Muscle of back (tissue), 11 donors: ENCODE results near the gene KATNAL1. TPM values are rescaled to one million over a fixed set of nuclear protein-coding genes. Genes with fewer than 3 reads are reported as not detected.
"Not testable (repeated sequence)": the region's sequence is repeated elsewhere in the genome, so short reads cannot be mapped to it uniquely, and the experiment has no call there.

Experiments used
- DNase-seq, 3 donors: peaks; one replicate each; pipeline versions ENCODE4 v3.0.0 to v3.0.0-alpha.2; 2013
- polyA plus RNA-seq, 10 donors: library from polyadenylated mRNA; unstranded; fragments of 120-200 nt; gene quantifications; one replicate each; pipeline ENCODE4 v1.2.1, GENCODE V29; 2013; ENCODE audit not compliant: insufficient read length in 10 of 10

KATNAL1 gene
- polyA plus RNA-seq, 10 donors: 10.5 to 14.7 (median 13.9) TPM

DNA sequence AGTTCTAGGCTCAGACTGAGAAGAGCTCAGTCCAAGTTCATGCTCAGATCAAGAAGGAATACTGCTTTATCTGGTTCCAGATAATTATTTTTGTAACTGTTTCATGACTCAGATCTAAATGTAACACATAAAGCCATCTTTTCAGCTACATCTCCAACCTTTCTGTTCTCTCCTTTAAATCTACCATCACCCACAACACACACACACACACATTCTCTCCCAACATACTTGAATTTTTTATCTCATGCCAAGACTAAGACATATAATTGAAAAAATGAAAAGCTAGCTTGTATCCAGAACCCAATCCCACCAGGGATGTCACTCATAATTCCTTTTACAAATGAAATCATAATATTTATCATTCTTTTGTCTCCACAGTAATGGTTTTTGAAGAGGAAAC lies 7.6 kb downstream of the KATNAL1 start:
- DNase-seq: no peak

DNA sequence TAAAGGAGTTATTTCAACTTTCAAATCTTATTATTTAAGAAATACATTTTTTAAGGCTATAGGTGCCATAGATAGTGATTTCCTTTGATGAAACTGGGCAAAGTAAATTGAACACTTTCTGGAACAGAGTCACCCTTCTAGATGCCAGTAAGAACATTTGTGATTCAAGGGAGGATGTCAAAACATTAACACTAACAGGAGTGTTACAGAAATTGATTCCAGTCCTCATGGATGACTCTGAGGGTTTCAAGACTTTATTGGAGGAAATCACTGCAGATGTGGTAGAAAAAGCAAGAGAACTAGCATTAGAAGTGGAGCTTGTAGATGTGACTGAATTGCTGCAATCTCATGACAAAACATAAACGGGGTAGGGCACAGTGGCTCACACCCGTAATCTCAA lies 12.2 kb downstream of the KATNAL1 start:
- DNase-seq: no peak

DNA sequence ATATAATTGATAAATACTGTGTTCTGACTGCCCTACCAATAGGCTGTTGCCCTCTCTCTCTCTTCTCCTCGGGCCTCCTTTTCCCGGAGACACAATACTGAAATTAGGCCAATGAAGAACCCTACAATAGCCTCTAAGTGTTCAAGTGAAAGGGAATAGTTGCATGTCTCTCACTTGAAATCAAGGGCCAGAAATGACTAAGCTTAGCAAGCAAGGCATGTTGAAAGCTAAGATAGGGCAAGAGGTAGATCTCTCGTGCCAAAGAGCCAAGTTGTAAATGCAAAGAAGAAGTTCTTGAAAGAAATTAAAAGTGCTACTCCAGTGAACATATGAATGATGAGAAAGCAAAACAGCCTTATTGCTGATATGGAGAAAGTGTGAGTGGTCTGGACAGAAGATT lies 13.3 kb downstream of the KATNAL1 start:
- DNase-seq: no peak

DNA sequence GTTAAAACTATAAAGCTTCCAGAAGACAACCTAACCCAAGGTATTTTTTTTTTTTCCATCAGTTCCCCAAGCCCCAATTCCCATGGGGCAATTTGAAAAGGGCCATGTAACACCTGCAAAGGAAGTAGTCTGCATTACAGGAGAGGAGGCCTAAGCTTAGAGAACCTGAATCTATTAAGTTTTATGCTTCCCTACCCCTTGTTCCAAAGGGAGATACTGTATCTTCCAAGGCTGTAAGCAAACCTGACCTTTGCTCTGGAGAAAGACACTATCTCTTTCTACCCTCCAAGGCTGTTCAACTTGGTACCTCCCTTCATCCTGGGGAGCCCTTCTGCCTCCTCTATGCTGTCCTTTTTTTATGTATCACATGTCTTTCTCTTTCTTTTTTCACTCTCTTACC lies 15.0 kb downstream of the KATNAL1 start:
- no peak for DNase-seq

DNA sequence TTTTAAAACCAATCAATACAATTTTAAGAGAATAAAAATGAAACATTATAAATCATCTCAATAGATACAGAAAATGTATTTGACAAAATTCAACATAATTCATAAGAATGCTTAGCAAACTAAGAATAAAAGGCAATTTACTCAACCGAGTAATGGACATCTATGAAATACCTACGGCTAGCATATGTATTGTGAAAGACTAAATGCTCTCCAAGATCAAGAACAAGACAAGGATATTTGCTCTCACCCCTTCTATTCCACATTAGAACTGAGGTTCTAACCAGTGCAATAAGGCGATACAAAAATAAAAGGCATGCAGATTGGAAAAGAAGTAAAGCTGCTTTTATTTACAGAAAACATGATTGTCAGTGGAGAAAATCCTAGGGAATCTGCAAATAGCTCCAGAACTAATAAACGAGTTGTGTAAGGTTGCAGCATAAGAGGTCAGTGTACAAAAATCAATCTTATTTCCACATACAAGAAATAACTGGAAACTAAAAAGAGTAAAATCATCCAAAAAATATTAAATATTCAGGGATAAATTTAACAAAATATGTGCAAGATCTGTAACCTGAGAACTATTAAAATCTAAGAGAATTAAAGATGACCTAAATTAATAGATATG lies 16.4 kb downstream of the KATNAL1 start:
- DNase-seq: no peak

DNA sequence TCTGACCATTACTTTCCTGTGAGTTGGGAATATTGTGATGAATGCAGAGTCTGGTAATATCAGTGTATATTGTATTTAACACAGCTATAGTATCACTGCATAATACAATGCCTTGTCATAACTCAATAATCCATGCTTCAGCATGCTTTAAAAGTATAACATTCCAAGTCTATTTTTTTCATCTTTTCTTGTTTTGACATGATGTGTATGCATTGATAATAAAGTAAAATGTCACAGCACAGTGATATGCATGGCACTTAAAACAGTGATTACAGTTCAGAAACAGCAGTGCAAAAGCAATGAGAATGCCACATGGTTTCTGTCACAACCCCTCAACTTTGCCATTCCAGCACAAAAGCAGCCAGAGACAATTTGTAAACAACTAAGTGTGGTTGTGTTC lies 17.8 kb downstream of the KATNAL1 start:
- no peak for DNase-seq

DNA sequence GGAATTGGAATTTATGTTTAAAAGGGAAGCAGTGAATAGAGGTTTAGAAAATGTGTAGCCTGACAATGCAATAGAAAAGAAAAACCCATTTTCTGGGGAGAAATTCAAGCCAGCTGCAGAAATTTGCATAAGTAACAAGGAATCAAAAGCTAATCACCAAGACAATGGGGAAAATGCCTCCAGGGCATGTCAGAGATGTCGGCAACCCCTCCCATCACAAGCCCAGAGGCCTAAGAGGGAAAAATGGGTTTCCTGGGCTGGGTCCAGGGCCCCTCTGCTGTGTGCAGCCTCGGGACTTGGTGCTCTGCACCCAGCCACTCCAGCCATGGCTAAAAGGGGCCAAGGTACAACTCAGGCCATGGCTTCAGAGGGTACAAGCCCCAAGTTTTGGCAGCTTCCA lies 21.3 kb downstream of the KATNAL1 start:
- DNase-seq: not testable (repeated sequence)

DNA sequence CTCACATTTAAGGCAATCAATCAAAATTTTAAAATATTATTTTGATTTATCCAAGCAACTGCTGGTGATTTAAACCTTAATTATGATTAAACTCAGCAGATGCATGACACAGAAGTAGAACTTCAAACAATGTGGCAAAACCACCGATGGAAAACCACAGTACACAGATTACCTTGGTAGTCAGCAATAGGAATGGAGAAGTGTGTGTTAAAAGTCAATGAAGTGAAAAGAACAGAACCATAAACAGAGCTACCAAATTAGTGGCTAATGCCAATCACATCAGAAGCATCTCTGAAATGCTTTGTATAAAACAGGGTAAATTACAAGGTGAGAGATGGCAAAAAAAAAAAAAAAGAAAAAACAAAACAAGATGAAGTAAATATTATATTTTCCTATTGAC lies 31.2 kb downstream of the KATNAL1 start:
- no peak for DNase-seq

DNA sequence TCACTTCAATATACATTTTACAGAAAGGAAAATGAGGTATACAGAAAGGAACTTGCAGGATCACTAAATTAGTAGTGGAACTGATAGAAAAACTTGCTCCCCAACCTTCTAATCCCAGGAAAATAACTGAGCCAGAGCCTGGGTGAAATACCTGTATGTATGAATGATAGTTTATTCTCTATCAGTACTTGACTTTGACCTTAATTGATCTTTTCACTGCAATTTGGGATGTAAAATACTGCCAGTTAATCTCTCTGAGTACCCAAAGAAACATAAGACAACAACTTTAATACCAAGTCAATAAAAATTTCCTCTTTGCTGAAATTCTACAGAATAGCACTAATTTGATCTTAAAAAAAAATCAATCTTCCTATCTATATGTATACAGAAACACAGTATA lies 33.3 kb downstream of the KATNAL1 start:
- DNase-seq: no peak

DNA sequence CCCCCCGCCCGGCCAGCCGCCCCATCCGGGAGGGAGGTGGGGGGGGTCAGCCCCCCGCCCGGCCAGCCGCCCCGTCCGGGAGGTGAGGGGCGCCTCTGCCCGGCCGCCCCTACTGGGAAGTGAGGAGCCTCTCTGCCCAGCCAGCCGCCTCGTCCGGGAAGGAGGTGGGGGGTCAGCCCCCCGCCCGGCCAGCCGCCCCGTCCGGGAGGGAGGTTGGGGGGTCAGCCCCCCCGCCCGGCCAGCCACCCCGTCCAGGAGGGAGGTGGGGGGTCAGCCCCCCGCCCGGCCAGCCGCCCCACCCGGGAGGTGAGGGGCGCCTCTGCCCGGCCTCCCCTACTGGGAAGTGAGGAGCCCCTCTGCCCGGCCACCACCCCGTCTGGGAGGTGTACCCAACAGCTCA lies 37.3 kb downstream of the KATNAL1 start:
- DNase-seq: not testable (repeated sequence)

DNA sequence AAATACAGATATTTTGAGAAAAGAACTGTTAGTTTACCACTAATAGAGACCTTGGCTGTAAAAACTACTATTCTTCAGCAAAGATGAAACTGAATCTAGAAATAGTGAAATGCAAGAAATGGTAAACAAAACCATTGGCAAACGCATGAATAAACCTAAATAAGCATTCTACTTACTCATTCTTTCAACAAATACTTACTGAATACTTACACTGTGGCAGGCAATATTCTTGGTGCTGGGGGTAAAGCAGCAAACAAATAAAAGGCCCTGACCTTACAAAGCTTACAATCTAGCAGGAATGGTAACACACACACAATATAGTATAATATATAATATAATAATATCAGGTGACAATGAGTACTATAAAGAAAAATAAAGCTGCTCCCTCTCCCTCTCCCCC lies 38.7 kb downstream of the KATNAL1 start:
- no peak for DNase-seq

DNA sequence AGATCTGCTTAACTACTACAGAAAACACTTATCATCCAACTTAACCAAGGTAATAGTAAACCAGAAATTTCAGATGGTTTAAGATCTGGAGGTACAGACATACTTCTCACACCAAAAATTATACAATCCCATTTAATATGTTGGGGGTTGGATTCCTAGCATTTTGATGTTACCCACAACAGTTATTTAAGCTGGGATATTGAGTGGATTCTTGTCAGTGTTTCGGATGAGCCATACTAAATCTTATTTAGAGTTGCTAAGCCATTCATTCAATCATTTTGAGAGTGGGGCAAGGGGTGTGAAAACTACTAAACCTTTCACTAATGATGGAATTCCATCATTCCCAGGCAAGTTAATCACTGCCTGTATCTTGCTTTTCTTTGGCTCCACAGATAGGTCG lies 40.6 kb downstream of the KATNAL1 start:
- no peak for DNase-seq

DNA sequence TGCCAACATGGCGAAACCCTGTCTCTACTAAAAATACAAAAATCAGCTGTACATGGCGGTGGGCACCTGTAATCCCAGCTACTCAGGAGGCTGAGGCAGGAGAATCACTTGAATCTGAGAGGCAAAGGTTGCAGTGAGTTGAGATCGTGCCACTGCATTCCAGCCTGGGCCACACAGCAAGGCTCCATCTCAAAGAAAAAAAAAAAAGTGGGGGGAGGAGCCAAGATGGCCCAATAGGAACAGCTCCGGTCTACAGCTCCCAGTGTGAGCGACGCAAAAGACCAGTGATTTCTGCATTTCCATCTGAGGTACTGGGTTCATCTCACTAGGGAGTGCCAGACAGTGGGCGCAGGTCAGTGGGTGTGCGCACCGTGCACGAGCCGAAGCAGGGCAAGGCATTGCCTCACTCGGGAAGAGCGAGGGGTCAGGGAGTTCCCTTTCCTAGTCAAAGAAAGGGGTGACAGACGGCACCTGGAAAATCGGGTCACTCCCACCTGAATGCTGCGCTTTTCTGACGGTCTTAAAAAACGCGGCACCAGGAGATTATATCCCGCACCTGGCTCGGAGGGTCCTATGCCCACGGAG lies 48.1 kb downstream of the KATNAL1 start:
- not testable (repeated sequence) for DNase-seq

DNA sequence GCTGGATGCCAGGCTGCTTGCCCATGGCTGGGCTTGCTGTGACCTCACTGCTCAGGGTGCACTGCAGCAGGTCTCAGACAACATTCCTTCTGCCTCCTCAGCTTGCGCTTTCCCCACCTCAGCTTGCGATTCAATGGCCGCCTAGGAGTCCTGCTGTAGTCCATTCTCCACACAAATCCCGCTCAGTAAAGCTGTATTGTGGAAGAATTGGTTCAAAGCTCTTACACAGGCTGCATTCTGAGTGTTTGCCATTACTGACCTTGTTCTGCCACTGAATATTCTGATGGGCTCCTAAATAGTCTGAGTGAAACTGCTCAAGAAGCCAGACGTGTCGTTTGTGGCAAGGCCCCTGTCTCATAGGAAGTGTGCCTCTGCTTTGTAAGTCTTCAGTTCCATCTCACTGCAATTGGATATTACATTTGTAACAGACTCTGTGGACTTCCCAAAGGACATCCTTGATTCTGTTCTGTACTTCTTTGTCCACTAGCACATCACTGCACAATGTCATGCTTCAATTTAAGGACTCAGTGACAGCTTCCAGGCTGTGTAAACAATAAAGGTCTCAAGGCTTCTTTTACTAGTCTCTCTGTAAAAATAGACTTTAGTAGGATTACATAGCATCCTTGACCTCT lies 49.8 kb downstream of the KATNAL1 start:
- no peak for DNase-seq

DNA sequence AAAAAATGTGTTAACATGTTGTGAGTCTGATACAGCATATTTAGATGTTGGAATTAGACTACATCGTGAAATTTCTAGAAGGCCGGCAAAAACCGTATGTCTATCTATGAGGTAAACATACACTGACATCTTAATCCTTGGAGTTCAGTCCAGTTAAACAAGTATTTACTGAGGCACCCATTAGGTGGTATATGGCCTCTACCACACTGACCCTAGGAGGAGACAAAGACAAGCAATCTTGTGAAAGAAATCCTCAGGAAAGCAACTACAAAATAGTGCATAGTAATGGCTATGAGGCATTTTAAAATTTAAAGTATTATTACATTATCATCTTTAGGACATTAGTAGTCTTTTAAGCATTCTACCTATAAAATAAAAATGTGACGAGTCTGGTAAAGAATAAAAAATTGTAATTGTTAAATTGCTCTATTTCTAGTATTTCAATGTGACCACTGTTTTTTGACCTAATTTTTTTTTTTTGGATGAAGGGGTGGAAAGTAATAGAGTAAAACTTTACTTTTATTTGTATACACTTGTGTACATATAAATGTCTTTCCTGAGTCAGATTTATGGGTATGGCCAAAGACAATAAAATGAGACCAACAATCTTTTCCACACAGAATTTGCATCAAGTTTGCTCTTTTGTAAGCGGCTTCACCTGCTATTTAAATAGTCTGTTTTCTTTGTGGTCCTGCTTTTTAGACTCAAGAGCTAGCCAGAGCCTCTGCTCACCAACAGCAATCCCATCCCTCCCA lies 50.5 kb downstream of the KATNAL1 start:
- peak; percentile 9 to 33 (median 15) for DNase-seq

DNA sequence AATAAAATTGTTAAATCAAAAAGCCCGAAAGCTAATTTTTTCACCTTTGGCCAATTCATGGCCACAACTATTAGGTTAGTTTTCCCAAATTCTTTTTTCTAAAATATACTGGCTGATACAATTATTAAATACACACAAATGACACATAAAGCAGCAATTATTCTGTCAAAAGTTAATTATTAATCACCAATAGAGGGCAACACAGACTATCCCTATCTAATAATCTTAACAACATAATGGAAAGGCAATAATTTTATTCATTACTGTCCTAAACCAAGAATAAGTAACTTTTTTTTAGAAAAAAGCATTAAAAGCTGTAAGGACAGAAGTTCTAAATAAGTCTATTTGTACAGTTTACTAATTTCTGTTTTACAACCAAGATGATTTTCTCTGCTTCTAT lies 51.7 kb downstream of the KATNAL1 start:
- peak in 2 of 3 donors; percentile 13 for DNase-seq

DNA sequence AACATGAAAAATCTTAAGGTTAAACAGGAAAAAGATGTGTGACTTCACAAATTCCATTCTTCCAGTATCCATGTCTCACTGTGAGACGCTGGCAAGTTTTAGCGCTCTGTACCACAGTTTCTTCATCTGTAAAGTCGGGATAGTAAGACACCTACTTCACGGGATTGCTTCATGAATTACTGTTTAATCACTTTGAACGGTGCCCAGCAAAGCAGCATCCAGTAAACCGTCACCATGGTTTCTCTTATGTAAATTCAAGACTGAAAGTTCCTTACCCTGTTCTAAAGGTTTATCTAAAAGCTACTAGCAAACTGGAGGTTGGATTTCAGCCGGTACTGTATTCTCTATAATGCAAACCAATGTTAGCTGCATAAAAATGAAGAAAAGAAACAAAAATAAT lies 53.5 kb downstream of the KATNAL1 start:
- no peak for DNase-seq

DNA sequence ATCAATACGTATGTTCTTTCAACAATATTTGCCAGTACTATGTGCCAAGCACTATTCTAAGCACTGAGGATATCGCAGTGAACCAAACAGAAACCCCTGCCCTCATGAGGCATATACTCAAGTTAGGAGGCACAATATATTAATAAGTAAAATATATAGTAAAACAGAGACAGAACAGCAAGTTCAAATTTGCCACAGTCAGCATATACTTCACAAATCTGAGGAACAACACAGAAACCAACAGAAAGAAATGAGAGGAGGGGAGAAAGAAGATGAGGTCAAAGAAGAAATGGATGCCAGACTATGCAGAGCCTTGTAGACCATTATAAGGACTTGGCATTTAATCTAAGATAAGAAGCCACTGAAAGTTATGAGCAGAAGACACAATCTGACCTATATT lies 59.9 kb downstream of the KATNAL1 start:
- no peak for DNase-seq

DNA sequence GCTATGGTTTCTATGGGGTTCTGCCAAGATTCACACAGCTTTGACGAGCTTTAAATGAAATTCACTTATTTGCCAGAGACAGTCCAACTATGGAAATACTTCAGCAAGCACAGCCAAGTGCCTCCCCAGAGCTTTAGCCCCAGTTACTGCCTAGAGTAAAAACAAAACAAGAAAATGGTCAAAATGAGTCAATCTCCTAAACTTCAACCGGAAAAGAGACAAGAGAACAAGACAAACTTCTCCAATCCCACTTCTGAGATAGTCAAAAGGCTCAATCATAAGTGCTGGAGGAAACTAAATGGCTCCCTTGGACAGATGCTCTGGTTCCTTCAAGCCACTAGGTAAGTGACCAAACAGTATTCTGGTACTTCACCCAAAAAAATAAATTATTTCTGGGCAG lies 65.8 kb downstream of the KATNAL1 start:
- DNase-seq: peak; percentile 31 to 79 (median 73)

DNA sequence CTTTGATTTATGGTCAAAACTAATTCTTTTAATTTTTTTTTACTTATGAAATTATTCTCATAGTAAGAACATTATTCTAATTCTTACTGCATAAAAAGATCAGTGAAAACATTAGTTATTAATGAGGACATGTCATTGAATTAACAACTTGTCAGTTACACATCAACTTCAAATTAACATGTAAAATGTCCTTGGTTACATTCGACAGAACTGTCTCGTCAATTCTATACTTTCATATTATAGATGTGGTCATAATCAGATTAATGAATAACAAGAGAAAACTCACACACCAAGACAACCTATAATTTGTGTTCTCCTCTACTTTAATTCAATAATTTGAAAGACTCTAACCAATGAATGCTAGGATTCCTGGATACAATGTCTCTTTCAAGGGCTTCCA lies 66.7 kb downstream of the KATNAL1 start:
- no peak for DNase-seq

DNA sequence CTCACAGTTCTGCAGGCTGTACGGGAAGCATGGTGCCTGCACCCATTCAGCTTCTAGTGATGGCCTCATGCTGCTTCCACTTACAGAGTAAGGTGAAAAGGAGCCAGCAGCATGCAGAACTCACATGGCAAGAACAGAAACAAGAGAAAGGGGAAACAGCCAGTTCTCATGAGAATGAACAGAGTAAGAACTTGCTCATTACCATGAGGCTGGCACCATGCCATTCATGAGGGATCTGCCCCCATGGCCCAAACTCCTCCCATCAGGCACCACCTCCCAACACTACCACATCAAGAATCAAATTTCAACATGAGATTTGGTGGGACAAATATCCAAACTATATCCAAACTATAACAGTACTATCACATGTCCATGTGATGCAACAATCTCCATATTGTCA lies 72.1 kb downstream of the KATNAL1 start:
- DNase-seq: no peak

DNA sequence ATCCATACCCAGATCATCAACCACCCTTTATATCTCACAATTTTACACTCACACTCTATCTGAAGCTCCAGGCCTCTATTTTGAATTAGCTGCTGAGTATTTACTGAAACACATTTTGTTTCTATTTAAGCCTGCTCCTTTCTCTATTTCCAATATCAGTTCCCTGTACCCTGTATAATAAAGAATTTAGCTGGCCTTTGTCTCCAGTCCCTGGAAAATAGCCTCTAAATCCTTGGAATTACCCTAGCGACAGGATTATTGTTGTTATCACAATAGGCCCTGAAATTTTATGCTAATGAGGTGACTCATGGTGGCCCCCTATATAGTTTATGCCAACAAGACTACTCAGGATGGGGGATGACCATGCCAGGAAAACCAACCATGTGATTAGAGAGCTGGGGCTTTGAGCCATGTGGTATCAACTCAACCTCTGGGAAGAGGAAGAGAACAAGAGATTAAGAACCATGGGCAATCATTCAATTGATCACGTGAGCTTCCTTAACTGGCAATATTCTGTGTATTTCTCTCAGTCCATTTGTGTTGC lies 72.7 kb downstream of the KATNAL1 start:
- no peak for DNase-seq

DNA sequence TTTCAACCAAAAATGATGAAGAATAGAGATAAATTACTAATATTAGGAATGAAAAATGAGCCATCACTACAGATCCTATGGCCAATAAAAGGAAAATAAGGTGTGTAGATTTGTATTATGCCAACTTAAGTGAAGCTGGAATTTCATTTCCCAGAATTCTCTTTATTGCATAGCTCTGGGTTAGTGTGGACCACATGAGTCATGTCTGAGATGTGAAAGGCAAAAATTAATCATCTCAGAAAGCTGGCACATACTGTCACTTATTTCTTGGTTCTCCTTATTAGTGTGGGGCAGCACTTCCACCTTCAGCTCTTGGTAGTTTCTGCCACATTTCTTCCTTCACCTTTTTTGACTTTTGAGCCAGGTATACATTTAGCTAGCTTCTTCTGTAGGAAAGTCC lies 82.6 kb downstream of the KATNAL1 start:
- no peak for DNase-seq
